ENCODE data around the gene TAS2R41. TPM values are rescaled to one million over a fixed set of nuclear protein-coding genes. Genes with fewer than 3 reads are reported as not detected.

Gene TAS2R41
- total and polyA plus RNA-seq, 12 donors = 0.28 TPM; not detected in 11

- Histone ChIP-seq H3K9me3 (replicated peaks in 1 of 3) (no peaks in the 10 kb centered on the region), H3K4me1 (replicated peaks in 1 of 2) (peaks cover 0 to 5% of the 10 kb centered on the region in 2 donors), H3K36me3 (replicated peaks in 1 of 2) (no peaks in the 10 kb centered on the region), H3K4me3 (no peak overlapping the region), H3K27me3 (no peaks in the 10 kb centered on the region), H3K27ac (no peak overlapping the region)
- no peak for TF ChIP-seq POLR2A (IDR thresholded peaks at IDR 0.05)
- TF ChIP-seq CTCF (IDR thresholded peaks at IDR 0.05) = no peak
- DNase-seq = peak in 1 of 7 donors; percentile 19
- intact Hi-C loops (cut with DNase I) = no loop called here
- 57 to 72% (median 68%) methylated on average over 3 of the region's 3 CpGs for WGBS, 4 donors
Observed at GRCh38 chr7:143514995-143515735, 37.5 kb downstream of the TAS2R41 start.

GRCh38 chr7:143516981-143517380 lies 39.3 kb downstream of the TAS2R41 start:
- no peak for DNase-seq
- intact Hi-C loops (cut with DNase I) = no loop called here
- no peaks in the 10 kb centered on the region for H3K9me3 ChIP-seq (replicated peaks in 1 of 3)
- H3K4me1 ChIP-seq (replicated peaks in 1 of 2) = peaks cover 0 to 5% of the 10 kb centered on the region in 2 donors
- H3K36me3 ChIP-seq (replicated peaks in 1 of 2) = no peaks in the 10 kb centered on the region
- no peak for TF ChIP-seq POLR2A (IDR thresholded peaks at IDR 0.05)
- no peak for TF ChIP-seq CTCF (IDR thresholded peaks at IDR 0.05)
- H3K4me3 ChIP-seq = no peak overlapping the region
- WGBS, 4 donors = 54 to 58% (median 57%) methylated on average over 2 of the region's 2 CpGs
- H3K27ac ChIP-seq = no peak overlapping the region
- no peaks in the 10 kb centered on the region for H3K27me3 ChIP-seq

GRCh38 chr7:143518521-143518920 lies 40.8 kb downstream of the TAS2R41 start:
- WGBS, 4 donors = 54 to 72% (median 62%) methylated on average over 4 of the region's 4 CpGs
- H3K9me3 ChIP-seq (replicated peaks in 1 of 3) = no peaks in the 10 kb centered on the region
- peaks cover 0 to 5% of the 10 kb centered on the region in 2 donors for H3K4me1 ChIP-seq (replicated peaks in 1 of 2)
- intact Hi-C loops (cut with DNase I) = no loop called here
- H3K4me3 ChIP-seq = no peak overlapping the region
- no peak for TF ChIP-seq POLR2A (IDR thresholded peaks at IDR 0.05)
- no peak for TF ChIP-seq CTCF (IDR thresholded peaks at IDR 0.05)
- no peaks in the 10 kb centered on the region for H3K36me3 ChIP-seq (replicated peaks in 1 of 2)
- DNase-seq = no peak
- no peak overlapping the region for H3K27ac ChIP-seq
- H3K27me3 ChIP-seq = no peaks in the 10 kb centered on the region

- Histone ChIP-seq H3K4me3 (no peak overlapping the region), H3K9me3 (replicated peaks in 1 of 3) (no peaks in the 10 kb centered on the region), H3K36me3 (replicated peaks in 1 of 2) (no peaks in the 10 kb centered on the region), H3K4me1 (replicated peaks in 1 of 2) (peaks cover 0 to 5% of the 10 kb centered on the region in 2 donors), H3K27ac (no peak overlapping the region), H3K27me3 (no peaks in the 10 kb centered on the region)
- intact Hi-C loops (cut with DNase I) = no loop called here
- WGBS, 4 donors = 82 to 92% (median 87%) methylated on average over 11 of the region's 11 CpGs
- TF ChIP-seq POLR2A (IDR thresholded peaks at IDR 0.05) = no peak
- TF ChIP-seq CTCF (IDR thresholded peaks at IDR 0.05) = no peak
- DNase-seq = no peak
Observed at GRCh38 chr7:143518941-143519340, 41.3 kb downstream of the TAS2R41 start.
